B cell (primary cell): ENCODE results near the gene ZSWIM3.

Experiments used
- EZH2 ChIP-seq: IDR thresholded peaks from 2 replicates; pipeline ENCODE4 v1.6.1; 2012; ENCODE audit warnings: borderline replicate concordance, low read depth, mild to moderate bottlenecking, moderate library complexity, low read length; ENCODE audit not compliant: insufficient read depth, poor library complexity, severe bottlenecking
- TF ChIP-seq, protein P1 (sequence below): fragments of 200-600 bp; IDR thresholded peaks from one replicate; pipeline ENCODE4 v1.8.0; 2022; ENCODE audit warnings: antibody characterized with exemption, mild to moderate bottlenecking

DNA sequence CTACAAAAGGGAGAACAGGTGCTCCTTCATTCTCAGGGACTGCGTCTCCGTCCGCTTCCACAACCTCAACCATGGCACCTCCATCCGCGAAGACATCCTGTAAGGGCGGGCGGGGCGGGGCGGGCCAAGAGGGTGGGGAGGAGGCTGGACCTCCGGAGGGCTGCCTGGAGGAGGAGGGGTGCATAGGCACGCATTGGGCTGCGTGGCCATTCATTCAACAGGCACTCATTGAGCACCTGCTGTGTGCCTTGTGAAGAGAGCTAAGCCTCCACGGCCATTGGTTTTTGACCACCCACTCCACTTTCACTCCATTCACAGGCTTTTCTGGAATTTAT lies 435 bp downstream of the ZSWIM3 start:
- TF ChIP-seq, protein P1, sequence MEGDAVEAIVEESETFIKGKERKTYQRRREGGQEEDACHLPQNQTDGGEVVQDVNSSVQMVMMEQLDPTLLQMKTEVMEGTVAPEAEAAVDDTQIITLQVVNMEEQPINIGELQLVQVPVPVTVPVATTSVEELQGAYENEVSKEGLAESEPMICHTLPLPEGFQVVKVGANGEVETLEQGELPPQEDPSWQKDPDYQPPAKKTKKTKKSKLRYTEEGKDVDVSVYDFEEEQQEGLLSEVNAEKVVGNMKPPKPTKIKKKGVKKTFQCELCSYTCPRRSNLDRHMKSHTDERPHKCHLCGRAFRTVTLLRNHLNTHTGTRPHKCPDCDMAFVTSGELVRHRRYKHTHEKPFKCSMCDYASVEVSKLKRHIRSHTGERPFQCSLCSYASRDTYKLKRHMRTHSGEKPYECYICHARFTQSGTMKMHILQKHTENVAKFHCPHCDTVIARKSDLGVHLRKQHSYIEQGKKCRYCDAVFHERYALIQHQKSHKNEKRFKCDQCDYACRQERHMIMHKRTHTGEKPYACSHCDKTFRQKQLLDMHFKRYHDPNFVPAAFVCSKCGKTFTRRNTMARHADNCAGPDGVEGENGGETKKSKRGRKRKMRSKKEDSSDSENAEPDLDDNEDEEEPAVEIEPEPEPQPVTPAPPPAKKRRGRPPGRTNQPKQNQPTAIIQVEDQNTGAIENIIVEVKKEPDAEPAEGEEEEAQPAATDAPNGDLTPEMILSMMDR = no peak
- no peak for TF ChIP-seq EZH2
